Limb (tissue), 2 donors: ENCODE results near the gene MAGEB1.

ENCODE experiments used
- DNase-seq, 2 donors: peaks; one replicate each; pipeline ENCODE4 v3.0.0-alpha.2; 2016; ENCODE audit errors: extremely low spot score in 2 of 2

MAGEB1 gene

DNA sequence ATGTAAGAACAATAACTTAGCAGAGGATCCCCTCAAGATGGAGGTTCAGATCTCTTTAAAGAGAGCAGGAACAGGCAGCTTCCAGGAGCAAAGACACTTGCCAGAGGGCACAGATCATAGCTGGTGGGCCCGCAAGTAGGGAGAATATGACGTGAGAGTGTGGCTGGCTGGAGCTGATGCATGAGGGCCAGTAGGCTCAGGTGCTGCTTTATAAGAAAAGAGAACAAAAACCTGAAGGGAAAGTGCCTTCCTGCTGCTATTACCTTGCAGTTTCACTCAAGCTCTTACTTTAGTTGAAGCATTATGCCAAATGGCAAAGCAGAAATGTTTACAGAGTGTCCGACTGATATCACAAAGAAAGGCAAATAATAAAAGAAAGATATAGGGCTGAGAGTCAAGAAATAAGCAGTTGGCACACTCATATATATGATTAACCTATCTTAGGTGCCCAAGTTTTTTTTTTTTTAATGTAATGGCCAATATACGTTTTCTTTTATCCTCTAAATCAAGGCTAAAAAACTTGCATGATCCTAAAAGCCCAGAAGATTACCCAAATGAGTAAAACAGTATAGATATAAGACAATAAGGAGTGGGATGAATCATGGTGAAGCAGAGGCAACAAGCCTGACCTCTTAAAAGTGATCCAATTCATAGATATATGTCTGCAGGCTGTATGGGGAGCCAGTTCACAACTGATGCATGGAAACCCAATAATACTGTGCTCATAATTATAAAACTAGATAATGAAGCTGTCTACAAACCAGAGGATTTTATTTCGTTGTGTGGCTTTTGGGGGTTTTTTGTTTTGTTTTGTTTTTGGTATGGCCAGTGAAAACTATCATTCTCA, 49.7 kb downstream of the MAGEB1 start:
- DNase-seq, result no peak

DNA sequence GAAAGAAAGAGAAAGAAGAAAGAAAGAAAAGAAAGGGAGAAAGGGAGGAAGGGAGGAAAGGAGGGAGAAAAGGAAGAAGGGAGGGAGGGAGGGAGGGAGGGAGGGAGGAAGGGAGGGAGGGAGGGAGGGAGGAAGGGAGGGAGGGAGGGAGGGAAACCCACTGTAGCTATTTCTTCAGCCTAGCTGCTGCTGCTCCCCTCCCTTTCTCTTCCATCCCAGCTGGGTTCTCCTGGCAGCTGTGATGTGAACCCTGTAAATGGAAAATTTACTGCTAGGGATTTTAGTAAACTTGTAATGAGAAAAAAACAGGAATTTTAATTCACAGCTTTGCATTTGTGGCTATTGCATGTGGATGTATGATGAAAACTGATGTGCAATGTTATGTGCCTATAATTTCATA, 54.3 kb downstream of the MAGEB1 start:
- peak in 1 of 2 donors; percentile 1 for DNase-seq
